Parathyroid adenoma (tissue), 2 donors: ENCODE results near the gene ACER1.
"Not testable (repeated sequence)": the region's sequence is repeated elsewhere in the genome, so short reads cannot be mapped to it uniquely, and the experiment has no call there.

Source experiments
- H2AFZ ChIP-seq: fragments of 300-600 bp; sonication (generic); one replicate; pipeline ENCODE4 v1.7.0; 2017; ENCODE audit warnings: antibody characterized with exemption, mild to moderate bottlenecking
- H3K27ac ChIP-seq: fragments of 300-600 bp; sonication (generic); one replicate; pipeline ENCODE4 v1.7.0; 2017
- H3K27me3 ChIP-seq: fragments of 300-600 bp; sonication (generic); one replicate; pipeline ENCODE4 v1.7.0; 2017; ENCODE audit warnings: low read length; ENCODE audit not compliant: control insufficient read depth, insufficient read depth
- H3K36me3 ChIP-seq: fragments of 300-600 bp; sonication (generic); one replicate; pipeline ENCODE4 v1.7.0; 2017; ENCODE audit warnings: low read length; ENCODE audit not compliant: control insufficient read depth, insufficient read depth
- H3K4me1 ChIP-seq: fragments of 300-600 bp; sonication (generic); one replicate; pipeline ENCODE4 v1.7.0; 2017; ENCODE audit warnings: control low read depth
- H3K4me2 ChIP-seq: fragments of 300-600 bp; sonication (generic); one replicate; pipeline ENCODE4 v1.7.0; 2017; ENCODE audit warnings: low read length
- H3K4me3 ChIP-seq: fragments of 300-600 bp; sonication (generic); one replicate; pipeline ENCODE4 v1.7.0; 2017; ENCODE audit warnings: low read depth, low read length
- H3K79me2 ChIP-seq: fragments of 300-600 bp; sonication (generic); one replicate; pipeline ENCODE4 v1.7.0; 2017; ENCODE audit warnings: control low read depth
- H3K9ac ChIP-seq: fragments of 300-600 bp; sonication (generic); one replicate; pipeline ENCODE4 v1.7.0; 2017; ENCODE audit warnings: mild to moderate bottlenecking
- H3K9me3 ChIP-seq: fragments of 300-600 bp; sonication (generic); one replicate; pipeline ENCODE4 v1.7.0; 2017; ENCODE audit warnings: low read length; ENCODE audit not compliant: control insufficient read depth
- CTCF ChIP-seq: fragments of 300-600 bp; sonication (generic); IDR thresholded peaks from one replicate; pipeline ENCODE4 v1.7.0; 2017; ENCODE audit warnings: antibody characterized with exemption, mild to moderate bottlenecking
- donor health status: primary hyperparathyroidism.

ACER1 gene

DNA sequence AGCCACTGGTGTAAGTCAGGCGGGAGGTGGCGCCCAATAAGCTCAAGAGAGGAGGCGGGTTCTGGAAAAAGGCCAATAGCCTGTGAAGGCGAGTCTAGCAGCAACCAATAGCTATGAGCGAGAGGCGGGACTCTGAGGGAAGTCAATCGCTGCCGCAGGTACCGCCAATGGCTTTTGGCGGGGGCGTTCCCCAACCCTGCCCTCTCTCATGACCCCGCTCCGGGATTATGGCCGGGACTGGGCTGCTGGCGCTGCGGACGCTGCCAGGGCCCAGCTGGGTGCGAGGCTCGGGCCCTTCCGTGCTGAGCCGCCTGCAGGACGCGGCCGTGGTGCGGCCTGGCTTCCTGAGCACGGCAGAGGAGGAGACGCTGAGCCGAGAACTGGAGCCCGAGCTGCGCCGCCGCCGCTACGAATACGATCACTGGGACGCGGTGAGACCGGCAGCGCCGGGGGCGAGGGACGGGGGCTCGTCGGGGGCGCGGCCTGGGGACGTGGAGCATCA lies 39.2 kb upstream of the ACER1 start, which contains the start of gene ALKBH7:
Gene ALKBH7, plus strand, starts transcription at position 201 of the 502 bp plus-strand sequence. Its CDS starts 27 bp downstream, at position 228.
- H3K9me3 ChIP-seq = no peaks in the 10 kb centered on the region
- H3K4me2 ChIP-seq = peak within 1 kb of the TSS; percentile 97
- H3K27me3 ChIP-seq = no peaks in the 10 kb centered on the region
- peak; percentile 2 for TF ChIP-seq CTCF
- no peaks in the 10 kb centered on the region for H3K4me1 ChIP-seq
- peak within 1 kb of the TSS; percentile 100 for H3K27ac ChIP-seq
- no peaks in the 10 kb centered on the region for H3K36me3 ChIP-seq
- peak within 1 kb of the TSS; percentile 99 for H3K4me3 ChIP-seq
- no peaks in the 10 kb centered on the region for H3K79me2 ChIP-seq
- peak within 1 kb of the TSS; percentile 99 for H3K9ac ChIP-seq
- H2AFZ ChIP-seq = peak within 1 kb of the TSS; percentile 96

- no peaks in the 10 kb centered on the region for H3K27me3 ChIP-seq
- no peaks in the 10 kb centered on the region for H3K9me3 ChIP-seq
- no peaks in the 10 kb centered on the region for H3K36me3 ChIP-seq
- H3K4me3 ChIP-seq = no peak overlapping the region
- no peak overlapping the region for H2AFZ ChIP-seq
- no peak overlapping the region for H3K27ac ChIP-seq
- TF ChIP-seq CTCF = no peak
- no peak overlapping the region for H3K9ac ChIP-seq
- peaks cover 5% of the 10 kb centered on the region for H3K4me1 ChIP-seq
- H3K79me2 ChIP-seq = no peaks in the 10 kb centered on the region
- no peak overlapping the region for H3K4me2 ChIP-seq
These were observed 30.9 kb upstream of the ACER1 start for GRCh38 chr19:6364353-6364752.

DNA sequence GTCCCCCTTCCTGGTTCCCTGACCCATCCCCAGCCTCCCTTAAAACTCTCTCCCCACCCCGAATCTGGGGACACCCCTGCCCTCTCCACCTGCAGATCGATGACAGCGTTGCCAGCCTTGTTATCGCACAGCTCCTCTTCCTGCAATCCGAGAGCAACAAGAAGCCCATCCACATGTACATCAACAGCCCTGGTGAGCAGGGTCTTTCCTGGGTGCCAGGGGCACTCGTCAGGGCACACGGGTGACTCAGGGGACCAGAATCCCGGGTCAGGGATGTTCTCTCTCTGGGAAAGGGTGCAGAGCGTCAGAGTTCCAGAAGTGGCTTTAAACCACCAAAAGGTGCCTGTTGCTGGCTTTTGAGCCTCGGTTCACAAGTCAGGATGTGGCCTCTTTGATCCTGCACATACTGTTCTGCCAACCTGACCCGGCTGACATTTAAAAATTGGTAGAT lies 29.0 kb upstream of the ACER1 start:
- Histone ChIP-seq H3K27me3 (no peaks in the 10 kb centered on the region), H3K4me3 (peak overlapping the region; percentile 69), H3K36me3 (no peaks in the 10 kb centered on the region), H3K27ac (peak overlapping the region; percentile 67), H3K9me3 (no peaks in the 10 kb centered on the region), H3K9ac (no peak overlapping the region), H3K4me1 (peaks cover 7% of the 10 kb centered on the region), H3K79me2 (no peaks in the 10 kb centered on the region), H3K4me2 (peak overlapping the region; percentile 85), H2AFZ (peak overlapping the region; percentile 92)
- no peak for TF ChIP-seq CTCF

GRCh38 chr19:6362027-6362350 lies 28.6 kb upstream of the ACER1 start:
- H3K4me1 ChIP-seq = peaks cover 7% of the 10 kb centered on the region
- peak overlapping the region; percentile 92 for H2AFZ ChIP-seq
- peak overlapping the region; percentile 67 for H3K27ac ChIP-seq
- H3K27me3 ChIP-seq = no peaks in the 10 kb centered on the region
- peak overlapping the region; percentile 85 for H3K4me2 ChIP-seq
- no peak overlapping the region for H3K9ac ChIP-seq
- no peaks in the 10 kb centered on the region for H3K36me3 ChIP-seq
- no peak for TF ChIP-seq CTCF
- H3K79me2 ChIP-seq = no peaks in the 10 kb centered on the region
- H3K4me3 ChIP-seq = peak overlapping the region; percentile 69
- H3K9me3 ChIP-seq = no peaks in the 10 kb centered on the region

DNA sequence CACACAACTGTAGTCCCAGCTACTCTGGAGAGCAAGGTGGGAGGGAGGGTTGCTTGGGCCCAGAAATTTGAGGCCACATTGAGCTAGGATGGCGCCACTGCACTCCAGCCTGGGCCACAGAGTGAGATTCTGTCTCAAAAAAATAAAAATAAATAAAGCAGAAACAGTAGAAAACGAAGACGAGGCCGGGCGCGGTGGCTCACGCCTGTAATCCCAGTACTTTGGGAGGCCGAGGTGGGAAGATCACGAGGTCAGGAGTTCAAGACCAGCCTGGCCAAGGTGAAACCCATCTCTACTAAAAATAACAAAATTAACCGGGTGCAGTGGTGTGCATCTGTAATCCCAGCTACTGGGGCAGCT lies 27.4 kb upstream of the ACER1 start:
- H3K27ac ChIP-seq = peak overlapping the region; percentile 67
- not testable (repeated sequence) for H3K36me3 ChIP-seq, H3K79me2 ChIP-seq, H3K9me3 ChIP-seq, H3K27me3 ChIP-seq, H3K4me1 ChIP-seq, H3K9ac ChIP-seq
- peak overlapping the region; percentile 85 for H3K4me2 ChIP-seq
- H2AFZ ChIP-seq = peak overlapping the region; percentile 92
- peak overlapping the region; percentile 69 for H3K4me3 ChIP-seq

DNA sequence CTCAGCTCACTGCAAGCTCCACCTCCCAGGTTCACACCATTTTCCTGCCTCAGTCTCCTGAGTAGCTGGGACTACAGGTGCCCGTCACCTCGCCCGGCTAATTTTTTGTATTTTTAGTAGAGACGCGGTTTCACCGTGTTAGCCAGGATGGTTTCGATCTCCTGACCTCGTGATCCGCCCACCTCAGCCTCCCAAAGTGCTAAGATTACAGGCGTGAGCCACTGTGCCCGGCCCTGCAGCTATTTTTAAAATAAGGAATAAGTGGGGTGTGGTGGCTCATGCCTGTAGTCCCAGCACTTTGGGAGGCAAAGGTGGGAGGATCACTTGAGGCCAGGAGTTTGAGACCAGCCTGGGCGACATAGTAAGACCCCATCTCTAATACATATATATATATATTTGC lies 27.0 kb upstream of the ACER1 start:
- H3K27ac ChIP-seq, H3K4me3 ChIP-seq, H3K4me2 ChIP-seq, H3K36me3 ChIP-seq, H3K27me3 ChIP-seq, H3K9me3 ChIP-seq, H2AFZ ChIP-seq, H3K9ac ChIP-seq, H3K79me2 ChIP-seq, H3K4me1 ChIP-seq: not testable (repeated sequence)
